Heart left ventricle (tissue), 16 donors: ENCODE results near the gene PPIF. TPM values are rescaled to one million over a fixed set of nuclear protein-coding genes. Genes with fewer than 3 reads are reported as not detected.

Experiments
- ATAC-seq, 4 donors: fragments of 200-7000 bp; cut with Tn5 transposase; one replicate each; pipeline ENCODE4 v1.9.1; 2020 to 2022; ENCODE audit warnings: moderate library complexity in 4 of 4, mild to moderate bottlenecking in 3 of 4, moderate number of reproducible peaks in 1 of 4
- DNase-seq, 5 donors: peaks; one replicate each; pipeline ENCODE4 v3.0.0-alpha.2; 2020
- H3K27ac ChIP-seq, 12 donors: fragments of 200-600 bp; sonication (generic) in 4 of 12; one replicate each; pipeline versions ENCODE4 v1.5.0 to v1.8.0; 2016 to 2022; ENCODE audit warnings: mild to moderate bottlenecking in 2 of 12
- H3K27me3 ChIP-seq, 9 donors: fragments of 200-600 bp; sonication (generic) in 2 of 9; one replicate each; pipeline versions ENCODE4 v1.5.1 to v1.8.0; 2016 to 2022; ENCODE audit warnings: mild to moderate bottlenecking in 3 of 9
- H3K36me3 ChIP-seq, 9 donors: fragments of 200-600 bp; sonication (generic) in 2 of 9; one replicate each; pipeline versions ENCODE4 v1.5.0 to v1.8.0; 2018 to 2022; ENCODE audit warnings: mild to moderate bottlenecking in 2 of 9
- H3K4me1 ChIP-seq, 12 donors: fragments of 200-600 bp; sonication (generic) in 4 of 12; one replicate each; pipeline versions ENCODE4 v1.5.0 to v1.8.0; 2016 to 2022; ENCODE audit warnings: mild to moderate bottlenecking in 3 of 12
- H3K4me3 ChIP-seq, 12 donors: fragments of 200-600 bp; sonication (generic) in 4 of 12; one replicate each; pipeline versions ENCODE4 v1.5.0 to v1.8.0; 2017 to 2022; ENCODE audit warnings: mild to moderate bottlenecking in 9 of 12, moderate library complexity in 4 of 12
- H3K9me3 ChIP-seq, 12 donors: fragments of 200-600 bp; sonication (generic) in 4 of 12; one replicate each; pipeline versions ENCODE4 v1.5.0 to v1.8.0; 2016 to 2022; ENCODE audit warnings: mild to moderate bottlenecking in 1 of 12
- CTCF ChIP-seq, 12 donors: fragments of 200-600 bp; sonication (generic) in 4 of 12; IDR thresholded peaks; one replicate each; pipeline versions ENCODE4 v1.5.0 to v1.8.0; 2018 to 2022; ENCODE audit warnings: antibody characterized with exemption in 12 of 12, mild to moderate bottlenecking in 5 of 12
- POLR2A ChIP-seq, 2 donors: fragments of 450-650 bp; IDR thresholded peaks; one replicate each; pipeline ENCODE4 v1.6.1; 2017; ENCODE audit warnings: antibody characterized with exemption in 2 of 2, mild to moderate bottlenecking in 2 of 2, moderate library complexity in 2 of 2
- WGBS, 4 donors: extraction: QIAGEN DNeasy Blood & Tissue Kit in 2 of 4; methylation state at CpG; one replicate each; pipeline versions ENCODE4 v1.1.5 to v1.1.7; 2013 to 2018; 5-methylcytosine and 5-hydroxymethylcytosine counted together
- intact Hi-C, 10 donors: fragments of 100-400 bp; cut with DNase I; formaldehyde crosslinking; loops; one replicate each; pipeline versions ENCODE4 v1.11.1 to v1.14.2; 2022
- polyA plus RNA-seq, 2 donors: library from polyadenylated mRNA; stranded (reverse); fragments of 200-250 nt; gene quantifications; one replicate each; pipeline ENCODE4 v1.2.3, GENCODE V29; 2013
- total RNA-seq, 9 donors: library from RNA; depleted of rRNA in 2 of 9; stranded (reverse); fragments of >200 nt in 2 of 9; fragmentation: NEBNext Ultra II Directional in 3 of 9; extraction: Animal tissue kit (Norgen Biotek cat#: 25700) in 3 of 9; gene quantifications; one replicate each; pipeline versions ENCODE4 v1.1.0 to v1.2.4, GENCODE V29; 2016 to 2023
- donor health status: ischemic (EF 13 %, LVEDD 7.1; RV severe dilation, severe dysfunction).
- donor health status: healthy with polysubstance abuse.
- donor health status: DM: no; HTN: yes; CAD: no.
- donor health status: DM: no; HTN: no; CAD: no.
- donor health status: ischemic (EF 25% LVEDD 6.9; RV normal size, moderate dysfunction).
- donor health status: ischemic (EF 25% LVEDD 5.7; RV mildly dilated, moderate dysfunction).
- donor health status: healthy.
- donor health status: DM: yes; HTN: yes; CAD: no.
- donor health status: ischemic (EF 35%, LVEDD 5.7; RV mildly dilated, moderate dysfunction).
- donor health status: nonischemic (EF 11% LVEDD 7.7; RV severe dilation, severe dysfunction).
- donor health status: DM: yes; HTN: yes; CAD: no.
- donor health status: PGD.
- donor health status: ischemic (EF 29% LVEDD 5.4; RV normal size, mild dysfunction).
- donor health status: nonischemic (EF 23%, LVEDD 6.1; RV moderate dilation, normal function).

The PPIF gene
- total and polyA plus RNA-seq, 11 donors, result 82.8 to 193 (median 128) TPM

GRCh38 chr10:79314761-79315601, 32.3 kb upstream of the PPIF start:
- peaks cover 0 to 4% (median 0%) of the 10 kb centered on the region in 12 donors for H3K9me3 ChIP-seq
- DNase-seq (peak in 3 of 5 donors; percentile 20 to 64 (median 29)), ATAC-seq (no peak)
- H3K27me3 ChIP-seq, result no peaks in the 10 kb centered on the region
- intact Hi-C loops, result no loop called here
- peak overlapping the region in 1 of 12 donors; percentile 11 for H3K27ac ChIP-seq
- TF ChIP-seq POLR2A (IDR thresholded peaks at IDR 0.05) (no peak), CTCF (IDR thresholded peaks at IDR 0.05) (no peak)
- peaks cover 0 to 59% (median 54%) of the 10 kb centered on the region in 9 donors for H3K36me3 ChIP-seq
- H3K4me3 ChIP-seq, result no peak overlapping the region
- WGBS, 4 donors, result 78 to 86% (median 80%) methylated on average over 18 to 25 of the region's 25 CpGs
- H3K4me1 ChIP-seq, result peaks cover 0 to 36% (median 9%) of the 10 kb centered on the region in 12 donors

- Histone ChIP-seq H3K27ac (no peak overlapping the region), H3K27me3 (no peaks in the 10 kb centered on the region), H3K36me3 (peaks cover 0 to 54% (median 48%) of the 10 kb centered on the region in 9 donors), H3K4me3 (no peak overlapping the region), H3K4me1 (peaks cover 0 to 41% (median 9%) of the 10 kb centered on the region in 12 donors), H3K9me3 (peaks cover 0 to 4% (median 0%) of the 10 kb centered on the region in 12 donors)
- WGBS, 4 donors, result 79 to 86% (median 81%) methylated on average over 11 of the region's 11 CpGs
- peak in 1 of 5 donors; percentile 21 for DNase-seq
- ATAC-seq, result no peak
- intact Hi-C loops, result no loop called here
- TF ChIP-seq CTCF (IDR thresholded peaks at IDR 0.05), result no peak
- TF ChIP-seq POLR2A (IDR thresholded peaks at IDR 0.05), result no peak
These were observed 31.7 kb upstream of the PPIF start for GRCh38 chr10:79315602-79315920.

- TF ChIP-seq POLR2A (IDR thresholded peaks at IDR 0.05), result no peak
- no peak for TF ChIP-seq CTCF (IDR thresholded peaks at IDR 0.05)
- H3K4me3 ChIP-seq, result no peak overlapping the region
- H3K9me3 ChIP-seq, result peaks cover 0 to 4% (median 0%) of the 10 kb centered on the region in 12 donors
- H3K27me3 ChIP-seq, result no peaks in the 10 kb centered on the region
- DNase-seq, result peak in 3 of 5 donors; percentile 23 to 60 (median 23)
- peaks cover 0 to 54% (median 10%) of the 10 kb centered on the region in 12 donors for H3K4me1 ChIP-seq
- intact Hi-C loops, result no loop called here
- ATAC-seq, result peak in 3 of 4 donors; percentile 7 to 8 (median 8)
- H3K27ac ChIP-seq, result peak overlapping the region in 2 of 12 donors; percentile 9 to 49
- WGBS, 4 donors, result 34 to 54% (median 43%) methylated on average over 13 of the region's 13 CpGs
- peaks cover 0 to 41% (median 35%) of the 10 kb centered on the region in 9 donors for H3K36me3 ChIP-seq
These were observed 30.4 kb upstream of the PPIF start for GRCh38 chr10:79316671-79317431.

- peaks cover 0 to 69% (median 10%) of the 10 kb centered on the region in 12 donors for H3K4me1 ChIP-seq
- no peak overlapping the region for H3K4me3 ChIP-seq
- peaks cover 0 to 26% (median 20%) of the 10 kb centered on the region in 9 donors for H3K36me3 ChIP-seq
- H3K9me3 ChIP-seq, result peaks cover 0 to 4% (median 0%) of the 10 kb centered on the region in 12 donors
- DNase-seq (peak in 2 of 5 donors; percentile 9 to 18), ATAC-seq (peak in 1 of 4 donors; percentile 3)
- no peak for TF ChIP-seq CTCF (IDR thresholded peaks at IDR 0.05)
- H3K27ac ChIP-seq, result peak overlapping the region in 1 of 12 donors; percentile 74
- intact Hi-C loops, result no loop called here
- H3K27me3 ChIP-seq, result no peaks in the 10 kb centered on the region
- 91 to 96% (median 93%) methylated on average over 5 of the region's 5 CpGs for WGBS, 4 donors
These were observed 28.9 kb upstream of the PPIF start for GRCh38 chr10:79318369-79318768.
